Upper lobe of right lung (tissue), 1 donor: ENCODE measurements around the gene PLPP4. TPM values are rescaled to one million over a fixed set of nuclear protein-coding genes. Genes with fewer than 3 reads are reported as not detected.

Experiments
- ATAC-seq: fragments of 200-7000 bp; cut with Tn5 transposase; one replicate; pipeline ENCODE4 v1.9.1; 2020; ENCODE audit warnings: mild to moderate bottlenecking, moderate library complexity
- DNase-seq: peaks from one replicate; pipeline ENCODE4 v3.0.0-alpha.2; 2020
- H3K27ac ChIP-seq: fragments of 200-600 bp; one replicate; pipeline ENCODE4 v1.8.0; 2022
- H3K27me3 ChIP-seq: fragments of 200-600 bp; one replicate; pipeline ENCODE4 v1.8.0; 2022; ENCODE audit warnings: mild to moderate bottlenecking
- H3K36me3 ChIP-seq: fragments of 200-600 bp; one replicate; pipeline ENCODE4 v1.8.0; 2022
- H3K4me1 ChIP-seq: fragments of 200-600 bp; one replicate; pipeline ENCODE4 v1.8.0; 2022
- H3K4me3 ChIP-seq: fragments of 200-600 bp; one replicate; pipeline ENCODE4 v1.8.0; 2022; ENCODE audit warnings: mild to moderate bottlenecking
- H3K9me3 ChIP-seq: fragments of 200-600 bp; one replicate; pipeline ENCODE4 v1.8.0; 2022
- intact Hi-C: fragments of 100-400 bp; cut with DNase I; formaldehyde crosslinking; loops from one replicate; pipeline ENCODE4 v1.11.0; 2022
- total RNA-seq: library from RNA; stranded (reverse); fragmentation: NEBNext Ultra II Directional; extraction: Animal tissue kit (Norgen Biotek cat#: 25700); gene quantifications from one replicate; pipeline ENCODE4 v1.2.1, GENCODE V29; 2021
- TF ChIP-seq, protein P1 (sequence below): fragments of 200-600 bp; IDR thresholded peaks from one replicate; pipeline ENCODE4 v1.8.0; 2022; ENCODE audit warnings: antibody characterized with exemption
- donor health status: DM: no; HTN: yes; CAD: no; lungs with severe emphysema.

PLPP4 gene
- total RNA-seq, 1 donor from 2014 or later, result 0.38 TPM

DNA sequence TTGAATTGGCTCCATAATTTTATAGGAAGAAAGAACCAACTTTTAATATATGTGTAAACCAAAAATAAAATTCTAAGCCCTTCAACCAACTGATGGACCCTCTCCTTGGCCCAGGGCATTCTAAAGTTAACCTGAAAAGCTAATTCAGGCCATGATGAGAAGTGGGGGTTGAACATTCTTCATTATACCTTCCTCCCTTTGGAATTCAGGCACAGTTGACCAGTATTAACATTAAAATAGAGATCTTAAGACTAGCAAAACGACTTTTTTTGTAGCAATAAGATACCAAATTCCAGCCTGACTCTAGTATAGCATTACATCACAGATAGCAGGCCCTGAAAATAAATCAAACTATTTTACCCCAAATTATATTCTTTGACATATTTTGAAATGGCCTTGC lies 173.2 kb downstream of the PLPP4 start:
- H3K4me1 ChIP-seq, result no peaks in the 10 kb centered on the region
- H3K4me3 ChIP-seq, result no peak overlapping the region
- no peaks in the 10 kb centered on the region for H3K27me3 ChIP-seq
- DNase-seq, result no peak
- H3K9me3 ChIP-seq, result peaks cover 4% of the 10 kb centered on the region
- no peak overlapping the region for H3K27ac ChIP-seq
- intact Hi-C loops, result no loop called here
- TF ChIP-seq, protein P1, sequence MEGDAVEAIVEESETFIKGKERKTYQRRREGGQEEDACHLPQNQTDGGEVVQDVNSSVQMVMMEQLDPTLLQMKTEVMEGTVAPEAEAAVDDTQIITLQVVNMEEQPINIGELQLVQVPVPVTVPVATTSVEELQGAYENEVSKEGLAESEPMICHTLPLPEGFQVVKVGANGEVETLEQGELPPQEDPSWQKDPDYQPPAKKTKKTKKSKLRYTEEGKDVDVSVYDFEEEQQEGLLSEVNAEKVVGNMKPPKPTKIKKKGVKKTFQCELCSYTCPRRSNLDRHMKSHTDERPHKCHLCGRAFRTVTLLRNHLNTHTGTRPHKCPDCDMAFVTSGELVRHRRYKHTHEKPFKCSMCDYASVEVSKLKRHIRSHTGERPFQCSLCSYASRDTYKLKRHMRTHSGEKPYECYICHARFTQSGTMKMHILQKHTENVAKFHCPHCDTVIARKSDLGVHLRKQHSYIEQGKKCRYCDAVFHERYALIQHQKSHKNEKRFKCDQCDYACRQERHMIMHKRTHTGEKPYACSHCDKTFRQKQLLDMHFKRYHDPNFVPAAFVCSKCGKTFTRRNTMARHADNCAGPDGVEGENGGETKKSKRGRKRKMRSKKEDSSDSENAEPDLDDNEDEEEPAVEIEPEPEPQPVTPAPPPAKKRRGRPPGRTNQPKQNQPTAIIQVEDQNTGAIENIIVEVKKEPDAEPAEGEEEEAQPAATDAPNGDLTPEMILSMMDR, result no peak
- ATAC-seq, result no peak
- H3K36me3 ChIP-seq, result no peaks in the 10 kb centered on the region

DNA sequence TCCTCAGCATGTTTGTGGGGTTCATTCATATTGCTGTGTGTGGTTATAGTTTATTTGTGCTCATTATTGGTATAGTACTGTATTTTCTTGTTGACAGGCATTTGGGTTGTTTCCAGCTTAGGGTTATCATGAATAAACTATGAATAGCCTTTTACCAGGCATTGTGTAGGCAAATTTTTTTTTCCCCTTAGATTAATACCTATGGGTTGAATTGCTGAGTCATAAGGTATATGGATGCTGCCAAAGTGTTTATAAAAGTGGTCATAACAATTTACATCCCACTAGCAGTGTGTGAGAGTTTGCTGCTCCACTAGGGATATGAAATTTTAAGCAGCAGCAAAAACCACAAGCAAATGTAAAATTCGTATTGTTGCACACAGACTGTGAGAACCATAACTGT lies 175.0 kb downstream of the PLPP4 start:
- Histone ChIP-seq H3K27me3 (no peaks in the 10 kb centered on the region), H3K27ac (no peak overlapping the region), H3K4me1 (no peaks in the 10 kb centered on the region), H3K4me3 (no peak overlapping the region), H3K36me3 (no peaks in the 10 kb centered on the region), H3K9me3 (peaks cover 4% of the 10 kb centered on the region)
- TF ChIP-seq, protein P1, result no peak
- no peak for ATAC-seq
- intact Hi-C loops, result no loop called here
- DNase-seq, result no peak

DNA sequence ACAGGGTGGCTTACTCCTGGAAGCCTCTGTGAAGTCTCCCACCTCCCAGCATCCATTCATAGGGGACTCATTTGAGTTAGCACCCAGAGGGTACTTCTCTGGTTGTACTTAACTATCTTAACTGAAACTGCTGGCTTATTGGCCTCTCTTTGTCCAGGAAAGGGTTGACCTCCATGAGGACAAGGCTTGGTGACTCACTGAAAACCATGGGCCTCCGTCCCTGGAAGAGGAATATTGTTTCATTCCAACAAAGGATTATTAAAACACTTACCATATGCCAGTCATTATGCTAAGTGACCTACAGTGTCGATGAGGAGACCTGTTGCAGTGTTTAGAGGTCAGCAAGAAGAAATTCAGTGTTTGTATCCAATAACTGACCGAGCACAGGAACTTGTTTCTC lies 175.9 kb downstream of the PLPP4 start:
- ATAC-seq (no peak), DNase-seq (no peak)
- Histone ChIP-seq H3K4me1 (no peaks in the 10 kb centered on the region), H3K27ac (no peak overlapping the region), H3K27me3 (no peaks in the 10 kb centered on the region), H3K36me3 (no peaks in the 10 kb centered on the region), H3K9me3 (peaks cover 4% of the 10 kb centered on the region), H3K4me3 (no peak overlapping the region)
- intact Hi-C loops, result no loop called here
- TF ChIP-seq, protein P1, result no peak

DNA sequence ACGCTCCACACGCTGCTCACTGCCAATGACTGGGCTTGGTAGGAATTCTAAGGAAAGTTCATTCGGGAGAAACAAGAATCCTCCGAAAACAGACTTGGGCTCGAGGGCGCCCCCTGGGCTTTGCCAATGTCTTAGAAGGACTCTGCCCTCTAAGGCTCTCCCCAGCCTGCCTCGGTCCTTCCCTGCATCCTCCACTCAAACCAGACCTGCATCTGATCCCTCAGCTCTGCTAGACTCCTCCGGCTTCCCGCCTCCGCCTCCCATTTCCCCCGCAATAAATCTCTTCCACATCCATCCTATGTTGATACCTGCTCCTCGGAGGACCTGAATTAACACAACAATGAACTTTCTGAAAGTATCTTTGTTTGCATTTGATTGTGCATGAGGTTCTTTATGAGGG lies 177.6 kb downstream of the PLPP4 start:
- intact Hi-C loops, result no loop called here
- Histone ChIP-seq H3K27ac (no peak overlapping the region), H3K27me3 (no peaks in the 10 kb centered on the region), H3K9me3 (peaks cover 4% of the 10 kb centered on the region), H3K4me3 (no peak overlapping the region), H3K36me3 (no peaks in the 10 kb centered on the region), H3K4me1 (no peaks in the 10 kb centered on the region)
- no peak for ATAC-seq
- TF ChIP-seq, protein P1, result no peak
- no peak for DNase-seq
